Measurements from ENCODE around the gene EMILIN3.

EMILIN3 gene

DNA sequence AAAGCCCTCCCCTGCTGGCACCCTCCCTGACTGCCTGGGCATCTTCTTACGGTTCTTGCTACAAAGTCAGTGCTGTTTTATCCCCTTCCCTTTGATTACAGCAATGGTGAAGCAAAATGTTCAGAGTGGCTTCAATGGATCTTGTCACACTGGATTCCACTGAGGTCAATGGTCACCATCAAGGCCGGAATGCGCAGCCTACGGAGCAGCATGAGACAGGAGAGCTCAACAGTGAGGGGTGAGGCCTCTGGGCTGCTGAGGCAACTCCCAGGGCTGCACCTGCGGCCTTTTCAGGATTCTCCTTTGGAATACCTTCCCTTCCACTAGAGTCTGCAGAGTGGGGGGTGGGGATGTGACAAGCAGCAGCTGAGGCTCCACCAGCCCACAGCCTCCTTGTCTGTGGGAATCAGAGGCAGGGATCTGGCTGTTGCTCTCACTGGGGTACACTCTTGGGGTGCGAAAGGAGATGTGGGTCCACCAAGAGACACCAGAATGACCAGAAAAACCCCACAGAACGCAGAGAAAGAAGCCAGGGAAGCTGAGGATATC lies 40.4 kb upstream of the EMILIN3 start:
- Histone ChIP-seq H3K36me3 (ENCODE audit: control insufficient read depth in 5 of 5, insufficient read depth in 5 of 5, low read length in 5 of 5) (peaks cover 12 to 73% (median 68%) of the 10 kb centered on the region in 5 donors), H3K4me1 (ENCODE audit: control insufficient read depth in 5 of 5, insufficient read depth in 5 of 5, low read length in 5 of 5) (peaks cover 0 to 38% (median 15%) of the 10 kb centered on the region in 5 donors), H3K9me3 (ENCODE audit: control insufficient read depth in 5 of 5, low read length in 5 of 5) (no peaks in the 10 kb centered on the region), H3K4me3 (ENCODE audit: low read depth in 1 of 5, low read length in 5 of 5) (no peak overlapping the region), H3K27me3 (ENCODE audit: control insufficient read depth in 5 of 5, insufficient read depth in 4 of 5, low read length in 5 of 5) (no peaks in the 10 kb centered on the region), H3K27ac (ENCODE audit: low read depth, low read length) (no peak overlapping the region), H3K9ac (ENCODE audit: low read length in 5 of 5) (no peak overlapping the region)

DNA sequence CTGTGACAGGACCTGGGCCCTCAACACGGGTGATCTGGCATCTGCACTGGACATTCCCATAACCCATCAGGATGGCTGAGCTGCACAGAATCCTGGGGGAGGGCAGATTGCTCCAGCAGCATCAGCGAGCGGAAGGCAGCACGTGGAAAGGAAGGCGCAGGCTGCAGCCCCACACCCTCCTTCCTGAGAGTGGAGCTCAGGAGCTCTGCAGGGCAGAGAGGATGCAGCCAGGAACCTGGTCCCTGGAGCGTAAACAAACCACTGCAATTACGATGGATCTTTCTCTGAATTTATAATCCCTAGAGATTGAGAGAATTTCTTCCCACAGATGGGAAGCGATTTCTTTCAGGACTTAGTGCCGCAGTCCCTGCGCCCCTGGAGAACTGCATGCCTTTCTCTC lies 39.7 kb upstream of the EMILIN3 start:
- Histone ChIP-seq H3K36me3 (ENCODE audit: control insufficient read depth in 5 of 5, insufficient read depth in 5 of 5, low read length in 5 of 5) (peaks cover 12 to 70% (median 64%) of the 10 kb centered on the region in 5 donors), H3K4me3 (ENCODE audit: low read depth in 1 of 5, low read length in 5 of 5) (no peak overlapping the region), H3K27ac (ENCODE audit: low read depth, low read length) (no peak overlapping the region), H3K4me1 (ENCODE audit: control insufficient read depth in 5 of 5, insufficient read depth in 5 of 5, low read length in 5 of 5) (peaks cover 0 to 33% (median 15%) of the 10 kb centered on the region in 5 donors), H3K9ac (ENCODE audit: low read length in 5 of 5) (no peak overlapping the region), H3K27me3 (ENCODE audit: control insufficient read depth in 5 of 5, insufficient read depth in 4 of 5, low read length in 5 of 5) (no peaks in the 10 kb centered on the region), H3K9me3 (ENCODE audit: control insufficient read depth in 5 of 5, low read length in 5 of 5) (no peaks in the 10 kb centered on the region)

DNA sequence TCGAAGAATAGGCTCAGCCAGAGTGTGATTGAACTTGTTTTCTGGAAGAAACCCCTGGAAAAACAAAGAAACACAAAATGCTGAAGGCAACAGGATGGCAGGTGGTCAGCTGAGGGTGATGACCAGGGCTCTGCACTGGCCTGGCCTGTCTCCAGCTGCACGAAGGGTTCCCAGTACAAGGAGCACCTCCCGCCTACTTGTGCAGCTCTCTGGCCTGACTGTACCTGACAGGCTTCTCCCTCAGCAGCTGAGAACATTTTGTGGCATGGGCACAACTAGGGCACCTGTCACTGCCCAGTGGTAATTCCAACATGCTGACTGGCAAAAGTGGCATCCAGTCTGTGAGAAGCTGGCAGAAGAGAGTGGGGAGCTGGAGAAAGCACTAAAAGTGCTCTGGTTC lies 38.8 kb upstream of the EMILIN3 start:
- Histone ChIP-seq H3K9ac (ENCODE audit: low read length in 5 of 5) (no peak overlapping the region), H3K27ac (ENCODE audit: low read depth, low read length) (no peak overlapping the region), H3K4me1 (ENCODE audit: control insufficient read depth in 5 of 5, insufficient read depth in 5 of 5, low read length in 5 of 5) (peaks cover 0 to 29% (median 15%) of the 10 kb centered on the region in 5 donors), H3K4me3 (ENCODE audit: low read depth in 1 of 5, low read length in 5 of 5) (no peak overlapping the region), H3K36me3 (ENCODE audit: control insufficient read depth in 5 of 5, insufficient read depth in 5 of 5, low read length in 5 of 5) (peaks cover 12 to 62% (median 58%) of the 10 kb centered on the region in 5 donors), H3K9me3 (ENCODE audit: control insufficient read depth in 5 of 5, low read length in 5 of 5) (no peaks in the 10 kb centered on the region), H3K27me3 (ENCODE audit: control insufficient read depth in 5 of 5, insufficient read depth in 4 of 5, low read length in 5 of 5) (no peaks in the 10 kb centered on the region)

DNA sequence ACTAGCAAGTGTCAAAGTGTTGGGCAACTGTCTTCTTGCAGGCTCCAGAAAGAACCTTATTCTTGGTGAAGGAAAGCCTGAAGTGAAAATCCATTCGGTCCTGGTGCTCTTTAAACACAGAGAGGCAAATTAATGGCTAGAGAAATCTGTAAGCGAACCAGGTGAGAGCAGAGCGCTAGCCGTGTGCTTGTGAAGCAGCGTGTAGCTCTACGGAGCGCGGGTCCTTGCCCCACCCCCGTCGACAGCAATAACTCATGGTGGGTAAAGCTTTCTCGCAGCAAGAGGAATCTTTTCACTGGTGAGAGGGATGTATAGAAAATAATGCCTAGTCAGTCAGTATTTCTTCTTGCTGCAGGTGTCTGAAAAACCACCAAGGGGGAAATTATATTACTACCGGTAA lies 37.0 kb upstream of the EMILIN3 start:
- Histone ChIP-seq H3K27me3 (ENCODE audit: control insufficient read depth in 5 of 5, insufficient read depth in 4 of 5, low read length in 5 of 5) (no peaks in the 10 kb centered on the region), H3K9me3 (ENCODE audit: control insufficient read depth in 5 of 5, low read length in 5 of 5) (no peaks in the 10 kb centered on the region), H3K9ac (ENCODE audit: low read length in 5 of 5) (no peak overlapping the region), H3K36me3 (ENCODE audit: control insufficient read depth in 5 of 5, insufficient read depth in 5 of 5, low read length in 5 of 5) (peaks cover 9 to 45% (median 44%) of the 10 kb centered on the region in 5 donors), H3K27ac (ENCODE audit: low read depth, low read length) (no peak overlapping the region), H3K4me3 (ENCODE audit: low read depth in 1 of 5, low read length in 5 of 5) (no peak overlapping the region), H3K4me1 (ENCODE audit: control insufficient read depth in 5 of 5, insufficient read depth in 5 of 5, low read length in 5 of 5) (peaks cover 0 to 20% (median 12%) of the 10 kb centered on the region in 5 donors)

DNA sequence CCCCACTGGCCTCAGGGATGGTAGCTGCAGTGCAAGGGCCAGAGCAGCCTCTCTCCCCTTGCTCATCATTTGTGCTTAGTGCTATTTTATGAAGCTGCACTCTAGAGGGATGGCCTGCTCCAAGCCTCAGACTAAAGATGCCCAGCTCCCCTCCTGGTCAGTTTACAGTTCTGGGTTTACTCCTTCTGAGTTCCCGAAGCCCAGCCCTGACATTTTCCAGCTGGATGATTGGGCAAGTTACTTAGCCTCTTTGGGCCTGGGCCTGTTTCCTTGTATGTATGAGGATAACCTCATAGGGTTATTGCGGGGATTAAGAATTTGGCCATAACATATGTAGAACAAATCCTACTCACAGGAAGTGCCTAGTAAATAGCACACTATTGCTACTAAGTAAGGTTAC lies 31.8 kb upstream of the EMILIN3 start:
- Histone ChIP-seq H3K36me3 (ENCODE audit: control insufficient read depth in 5 of 5, insufficient read depth in 5 of 5, low read length in 5 of 5) (peaks cover 0 to 7% (median 1%) of the 10 kb centered on the region in 5 donors), H3K27ac (ENCODE audit: low read depth, low read length) (no peak overlapping the region), H3K27me3 (ENCODE audit: control insufficient read depth in 5 of 5, insufficient read depth in 4 of 5, low read length in 5 of 5) (no peaks in the 10 kb centered on the region), H3K9me3 (ENCODE audit: control insufficient read depth in 5 of 5, low read length in 5 of 5) (no peaks in the 10 kb centered on the region), H3K4me3 (ENCODE audit: low read depth in 1 of 5, low read length in 5 of 5) (no peak overlapping the region), H3K4me1 (ENCODE audit: control insufficient read depth in 5 of 5, insufficient read depth in 5 of 5, low read length in 5 of 5) (peaks cover 0 to 7% (median 6%) of the 10 kb centered on the region in 5 donors), H3K9ac (ENCODE audit: low read length in 5 of 5) (no peak overlapping the region)

DNA sequence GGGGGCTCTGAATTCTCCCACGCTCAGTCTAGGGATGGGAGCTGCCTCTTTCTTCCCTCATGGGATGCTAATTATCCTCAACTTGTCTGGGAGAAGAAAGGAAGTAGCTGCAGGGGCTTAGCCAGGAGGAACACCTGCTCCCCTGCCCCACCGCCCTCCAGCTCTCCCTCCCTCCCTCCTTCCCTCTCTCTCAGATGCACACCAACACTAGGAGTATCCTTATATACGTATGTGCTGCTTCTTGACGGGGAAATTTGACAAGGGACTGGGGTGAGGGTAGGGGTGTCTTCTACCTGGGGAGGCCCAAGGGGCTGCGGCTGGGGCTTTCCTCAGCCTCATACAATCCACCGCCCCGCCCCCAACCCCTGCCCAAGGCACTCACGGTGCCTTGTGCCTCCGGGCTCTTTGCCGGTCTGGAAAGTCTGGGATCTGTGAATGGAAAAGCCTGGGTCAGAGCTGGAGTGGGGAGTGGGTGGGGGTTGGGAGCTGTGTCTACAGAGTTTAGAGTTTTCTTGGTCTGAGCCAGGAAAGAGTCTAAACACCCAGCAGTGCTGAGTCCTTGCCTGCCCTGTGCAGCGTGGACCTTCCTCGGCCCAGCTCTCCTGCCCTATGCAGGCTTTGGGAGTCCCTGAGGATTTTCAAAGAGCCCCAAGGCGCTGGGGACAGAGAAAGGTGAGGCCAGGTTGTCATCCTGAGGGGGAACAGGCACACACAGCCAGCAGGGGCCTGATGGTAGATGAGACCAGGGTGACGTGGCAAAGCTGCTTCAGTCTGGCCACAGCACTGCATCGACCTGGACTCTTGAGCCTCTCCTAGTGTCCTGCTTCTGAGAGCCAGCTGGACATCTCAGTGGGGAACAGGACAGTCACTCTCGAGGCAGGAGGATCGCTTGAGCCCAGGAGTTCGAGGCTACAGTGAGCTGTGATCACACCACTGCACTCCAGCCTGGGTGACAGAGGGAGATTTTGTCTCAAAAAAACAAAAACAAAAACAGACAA lies 29.3 kb upstream of the EMILIN3 start:
- H3K27me3 ChIP-seq (ENCODE audit: control insufficient read depth in 5 of 5, insufficient read depth in 4 of 5, low read length in 5 of 5) = no peaks in the 10 kb centered on the region
- peaks cover 11 to 20% (median 17%) of the 10 kb centered on the region in 5 donors for H3K4me1 ChIP-seq (ENCODE audit: control insufficient read depth in 5 of 5, insufficient read depth in 5 of 5, low read length in 5 of 5)
- no peak overlapping the region for H3K9ac ChIP-seq (ENCODE audit: low read length in 5 of 5)
- no peaks in the 10 kb centered on the region for H3K36me3 ChIP-seq (ENCODE audit: control insufficient read depth in 5 of 5, insufficient read depth in 5 of 5, low read length in 5 of 5)
- no peak overlapping the region for H3K27ac ChIP-seq (ENCODE audit: low read depth, low read length)
- H3K4me3 ChIP-seq (ENCODE audit: low read depth in 1 of 5, low read length in 5 of 5) = no peak overlapping the region
- no peaks in the 10 kb centered on the region for H3K9me3 ChIP-seq (ENCODE audit: control insufficient read depth in 5 of 5, low read length in 5 of 5)

DNA sequence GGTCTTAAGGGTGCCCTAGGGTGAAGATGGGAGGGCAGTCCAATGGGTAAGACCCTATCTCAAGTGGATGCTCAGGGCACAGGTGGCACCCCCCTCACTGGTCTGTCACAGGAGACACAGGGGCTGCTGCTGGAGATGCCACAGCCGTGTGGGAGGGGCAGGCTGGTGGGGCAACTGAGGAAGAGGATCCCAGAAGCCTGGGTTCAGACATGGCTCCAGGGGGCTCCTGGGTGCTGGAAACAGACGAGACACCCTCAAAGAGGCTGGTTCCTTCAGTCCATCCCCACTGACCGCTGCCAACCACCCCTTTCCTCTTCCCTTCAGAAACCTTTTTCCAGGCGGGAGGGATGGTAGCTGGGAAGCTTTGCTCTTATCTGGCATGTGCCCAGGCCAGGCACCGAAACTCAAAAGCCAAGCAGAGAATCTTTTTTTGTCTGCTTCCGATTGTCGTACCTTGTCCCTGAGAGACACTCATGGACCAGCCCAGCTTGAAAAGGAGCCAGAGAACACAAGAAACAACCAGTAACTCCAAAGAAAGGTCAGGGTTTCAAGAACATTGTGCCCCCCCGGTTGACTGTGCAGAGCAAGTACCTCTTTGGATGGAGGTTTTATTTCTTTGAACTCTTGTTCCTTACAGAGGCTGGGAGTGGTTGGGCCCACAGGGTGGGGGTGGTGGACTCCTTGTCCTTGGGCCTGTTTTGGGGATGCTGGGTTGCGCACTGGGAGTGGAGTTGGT lies 28.5 kb upstream of the EMILIN3 start:
- H3K9ac ChIP-seq (ENCODE audit: low read length in 5 of 5) = no peak overlapping the region
- H3K4me3 ChIP-seq (ENCODE audit: low read depth in 1 of 5, low read length in 5 of 5) = no peak overlapping the region
- H3K27me3 ChIP-seq (ENCODE audit: control insufficient read depth in 5 of 5, insufficient read depth in 4 of 5, low read length in 5 of 5) = no peaks in the 10 kb centered on the region
- peaks cover 11 to 20% (median 17%) of the 10 kb centered on the region in 5 donors for H3K4me1 ChIP-seq (ENCODE audit: control insufficient read depth in 5 of 5, insufficient read depth in 5 of 5, low read length in 5 of 5)
- no peaks in the 10 kb centered on the region for H3K9me3 ChIP-seq (ENCODE audit: control insufficient read depth in 5 of 5, low read length in 5 of 5)
- no peaks in the 10 kb centered on the region for H3K36me3 ChIP-seq (ENCODE audit: control insufficient read depth in 5 of 5, insufficient read depth in 5 of 5, low read length in 5 of 5)
- no peak overlapping the region for H3K27ac ChIP-seq (ENCODE audit: low read depth, low read length)

DNA sequence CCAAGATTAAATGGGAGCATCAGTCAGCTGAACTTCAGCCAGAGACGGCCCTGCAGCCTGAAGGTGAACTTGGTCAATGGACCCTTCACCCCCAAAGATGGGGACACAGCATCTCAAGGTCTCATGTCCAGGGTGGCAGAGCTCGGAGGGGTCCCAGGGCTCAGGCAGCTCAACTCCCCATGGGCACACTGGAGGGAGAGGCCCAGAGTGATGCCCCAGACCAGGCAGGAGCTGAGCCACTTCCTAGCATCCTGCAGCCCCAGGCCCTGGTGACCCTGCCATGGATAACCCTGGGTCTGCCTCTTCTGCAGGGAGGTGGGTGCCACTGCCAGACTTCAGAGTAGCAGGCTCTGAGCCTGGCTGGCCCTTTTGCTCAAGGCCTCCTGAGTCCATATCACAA lies 27.5 kb upstream of the EMILIN3 start:
- Histone ChIP-seq H3K27ac (ENCODE audit: low read depth, low read length) (no peak overlapping the region), H3K4me1 (ENCODE audit: control insufficient read depth in 5 of 5, insufficient read depth in 5 of 5, low read length in 5 of 5) (peaks cover 11 to 20% (median 17%) of the 10 kb centered on the region in 5 donors), H3K36me3 (ENCODE audit: control insufficient read depth in 5 of 5, insufficient read depth in 5 of 5, low read length in 5 of 5) (no peaks in the 10 kb centered on the region), H3K9me3 (ENCODE audit: control insufficient read depth in 5 of 5, low read length in 5 of 5) (no peaks in the 10 kb centered on the region), H3K27me3 (ENCODE audit: control insufficient read depth in 5 of 5, insufficient read depth in 4 of 5, low read length in 5 of 5) (no peaks in the 10 kb centered on the region), H3K4me3 (ENCODE audit: low read depth in 1 of 5, low read length in 5 of 5) (no peak overlapping the region), H3K9ac (ENCODE audit: low read length in 5 of 5) (no peak overlapping the region)

DNA sequence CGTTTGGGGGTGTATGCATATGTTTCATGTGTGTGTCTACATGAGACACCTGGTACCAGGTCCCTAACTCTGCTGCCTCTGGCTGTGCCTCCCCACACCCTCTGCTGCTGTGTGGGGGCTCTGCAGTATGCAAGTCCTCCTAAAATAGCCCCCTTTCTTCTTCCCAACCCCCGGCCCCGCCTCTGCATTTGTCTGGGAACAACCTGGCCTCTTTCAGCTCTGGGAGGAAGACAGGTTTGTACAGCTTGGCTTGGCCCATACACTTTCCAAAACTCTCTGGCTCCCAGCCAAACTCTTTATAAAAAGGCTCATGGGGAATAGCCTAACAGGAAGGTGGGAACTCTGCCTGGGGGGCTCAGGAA lies 27.1 kb upstream of the EMILIN3 start:
- H3K4me1 ChIP-seq (ENCODE audit: control insufficient read depth in 5 of 5, insufficient read depth in 5 of 5, low read length in 5 of 5) = peaks cover 11 to 20% (median 17%) of the 10 kb centered on the region in 5 donors
- H3K9me3 ChIP-seq (ENCODE audit: control insufficient read depth in 5 of 5, low read length in 5 of 5) = no peaks in the 10 kb centered on the region
- H3K27ac ChIP-seq (ENCODE audit: low read depth, low read length) = no peak overlapping the region
- H3K9ac ChIP-seq (ENCODE audit: low read length in 5 of 5) = no peak overlapping the region
- H3K27me3 ChIP-seq (ENCODE audit: control insufficient read depth in 5 of 5, insufficient read depth in 4 of 5, low read length in 5 of 5) = no peaks in the 10 kb centered on the region
- H3K36me3 ChIP-seq (ENCODE audit: control insufficient read depth in 5 of 5, insufficient read depth in 5 of 5, low read length in 5 of 5) = no peaks in the 10 kb centered on the region
- no peak overlapping the region for H3K4me3 ChIP-seq (ENCODE audit: low read depth in 1 of 5, low read length in 5 of 5)

Measured in subcutaneous abdominal adipose tissue (tissue), 5 donors.